ENCODE results near the gene EPB41L3.

GRCh38 chr18:5414546-5414945 is 129.3 kb downstream of the EPB41L3 start:
- no peak for TF ChIP-seq CTCF (optimal IDR thresholded peaks at IDR 0.05 in 1 of 3, IDR thresholded peaks at IDR 0.05 in 1 of 3, conservative IDR thresholded peaks at IDR 0.05 in 1 of 3; ENCODE audit: extremely low read depth in 1 of 3, insufficient read depth in 2 of 3, low read length in 3 of 3)
- TF ChIP-seq EZH2 (IDR thresholded peaks at IDR 0.05; ENCODE audit: low read length), result no peak

All from keratinocyte (primary cell).